Measurements from ENCODE around the gene NGB. TPM values are rescaled to one million over a fixed set of nuclear protein-coding genes. Genes with fewer than 3 reads are reported as not detected.

The NGB gene
- total RNA-seq, 1 experiment from 2014 or later: not detected

DNA sequence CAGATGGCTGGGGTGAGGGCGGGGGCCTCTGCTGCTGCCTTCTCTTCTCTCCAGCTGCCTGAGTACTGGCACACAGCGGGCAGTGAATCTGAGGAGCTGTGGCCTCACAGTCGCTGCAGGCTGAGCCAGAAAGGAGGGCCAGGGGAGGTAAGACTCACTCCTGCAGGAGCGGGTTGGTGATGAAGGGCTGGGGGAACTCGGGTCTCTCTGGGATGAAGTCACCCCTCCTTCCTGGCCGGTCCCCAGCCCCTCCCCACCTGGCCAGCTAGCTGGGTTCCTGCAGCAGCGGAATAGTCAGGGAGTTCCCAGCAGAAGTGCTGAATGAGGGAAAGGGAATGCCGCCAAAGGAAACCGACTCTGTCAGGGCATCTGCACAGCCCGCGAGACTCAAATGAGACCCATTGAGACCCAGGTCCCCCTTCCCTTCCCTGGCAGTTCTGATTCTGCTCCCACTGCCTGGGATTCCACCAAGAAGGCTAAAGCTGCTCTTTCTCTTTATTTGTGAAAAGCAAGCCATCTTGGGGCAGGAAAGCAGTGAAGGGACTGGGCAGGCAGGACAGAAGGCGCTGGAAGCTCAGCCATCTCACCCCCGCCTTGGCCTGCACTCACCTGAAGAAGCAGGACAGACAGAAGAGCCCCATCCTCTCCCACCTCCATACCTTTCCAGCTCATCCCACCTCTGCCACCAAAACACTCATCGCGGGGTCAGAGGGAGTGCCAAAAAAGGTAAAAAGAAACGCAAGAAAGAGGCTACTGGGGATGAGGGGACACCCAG, 5.3 kb downstream of the NGB start:
- DNase-seq (ENCODE audit: extremely low read depth, low read depth): no peak

GRCh38 chr14:77265187-77265515, 5.9 kb downstream of the NGB start:
- DNase-seq (ENCODE audit: extremely low read depth, low read depth): no peak

DNA sequence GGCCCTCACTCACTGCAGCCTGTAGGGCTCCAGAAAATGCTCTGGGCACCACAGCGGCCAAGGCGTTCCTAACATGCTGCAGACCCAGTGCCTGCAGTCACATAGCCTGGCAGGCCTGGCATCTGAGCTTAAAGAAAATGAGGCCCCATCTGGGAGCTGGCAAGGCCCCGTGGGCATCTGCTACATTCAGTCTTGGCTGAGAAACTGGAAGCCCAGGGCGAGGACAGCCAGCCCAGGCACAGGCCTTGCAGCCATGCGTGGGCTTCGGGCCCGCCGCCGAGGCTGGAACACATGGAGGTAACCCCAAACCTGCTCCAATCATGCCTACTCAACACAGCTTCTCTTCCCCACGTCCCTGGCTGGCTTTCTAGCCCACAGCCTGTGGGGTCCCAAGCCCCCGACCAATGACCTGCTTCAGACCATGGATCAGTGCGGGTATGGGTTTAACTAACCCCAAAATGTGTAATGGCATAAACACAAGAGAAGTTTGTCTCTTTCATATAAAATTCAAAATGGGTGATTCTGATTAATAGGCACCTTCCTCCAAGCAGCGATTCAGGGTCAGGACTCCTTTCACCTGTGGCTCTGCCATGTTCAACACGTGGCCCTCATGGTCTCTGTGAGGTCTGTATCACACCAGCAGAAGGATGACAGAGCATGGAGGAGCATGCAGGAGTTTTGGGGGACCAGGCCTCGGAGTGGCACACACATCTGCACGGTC, 6.4 kb downstream of the NGB start:
- DNase-seq (ENCODE audit: extremely low read depth, low read depth): no peak

- no peak for DNase-seq (ENCODE audit: extremely low read depth, low read depth)
Observed at GRCh38 chr14:77260631-77261030, 10.4 kb downstream of the NGB start.

- DNase-seq (ENCODE audit: extremely low read depth, low read depth): no peak
Observed at GRCh38 chr14:77260199-77260598, 10.8 kb downstream of the NGB start.

- no peak for DNase-seq (ENCODE audit: extremely low read depth, low read depth)
Observed at GRCh38 chr14:77259025-77259715, 11.8 kb downstream of the NGB start.

DNA sequence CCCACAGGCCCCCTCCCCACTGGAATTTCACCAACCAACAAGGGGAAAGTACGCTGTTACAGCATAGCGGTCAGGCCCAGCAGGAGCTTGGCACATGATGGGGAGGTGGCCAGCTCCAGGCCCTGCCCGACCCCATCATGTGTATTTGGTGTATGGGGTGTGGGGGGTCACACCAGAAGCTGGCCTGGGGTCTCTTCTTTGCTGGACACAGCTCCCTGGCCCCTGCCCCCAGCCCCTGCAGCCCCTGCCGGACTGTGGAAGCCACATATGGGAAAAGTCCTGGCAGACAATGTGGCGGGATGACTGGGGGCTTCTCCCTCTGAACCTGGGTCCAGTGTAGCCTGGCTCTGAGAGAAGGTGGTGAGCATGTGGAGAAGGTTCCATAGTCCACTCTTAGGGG, 12.4 kb downstream of the NGB start:
- DNase-seq (ENCODE audit: extremely low read depth, low read depth): no peak

DNA sequence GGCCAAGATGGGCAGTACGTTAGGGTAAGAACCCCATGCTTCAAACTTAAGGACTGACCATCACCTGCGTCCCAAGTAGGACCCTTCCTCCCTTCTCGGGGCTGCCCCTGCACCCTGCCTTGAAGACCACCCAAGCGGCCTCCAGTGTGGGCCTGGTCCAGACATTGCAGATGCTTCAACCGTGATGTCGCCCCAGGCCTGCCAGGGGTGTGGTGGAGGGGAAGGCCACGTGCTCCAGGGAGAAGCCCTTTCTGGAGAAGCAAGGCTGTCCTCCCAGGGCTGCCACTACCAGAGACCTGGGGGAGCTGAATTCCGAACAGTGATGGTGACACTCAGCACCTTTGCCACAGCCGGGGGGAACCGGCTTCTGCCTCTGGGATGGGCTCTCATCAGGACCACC, 13.3 kb downstream of the NGB start:
- DNase-seq (ENCODE audit: extremely low read depth, low read depth): no peak

DNA sequence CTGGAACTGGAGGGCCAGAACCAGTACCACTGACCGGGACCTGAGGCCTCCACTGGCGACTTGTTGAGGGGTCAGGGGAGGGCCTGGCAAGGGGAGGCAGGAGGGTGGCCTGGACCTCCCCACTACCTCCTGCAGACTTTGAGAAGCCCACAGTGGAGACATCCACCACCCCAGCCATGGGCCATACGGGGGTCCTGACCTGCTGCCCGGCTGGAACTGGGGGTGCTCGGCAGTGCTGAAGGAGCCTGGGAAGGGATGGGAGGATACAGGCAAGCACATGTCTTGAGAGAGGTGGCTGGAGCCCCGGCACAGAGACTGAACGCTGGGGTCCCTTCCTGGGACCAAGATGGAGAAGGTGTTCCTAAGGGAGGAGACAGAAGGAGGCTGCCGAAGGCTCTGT, 14.3 kb downstream of the NGB start:
- DNase-seq (ENCODE audit: extremely low read depth, low read depth): no peak

DNA sequence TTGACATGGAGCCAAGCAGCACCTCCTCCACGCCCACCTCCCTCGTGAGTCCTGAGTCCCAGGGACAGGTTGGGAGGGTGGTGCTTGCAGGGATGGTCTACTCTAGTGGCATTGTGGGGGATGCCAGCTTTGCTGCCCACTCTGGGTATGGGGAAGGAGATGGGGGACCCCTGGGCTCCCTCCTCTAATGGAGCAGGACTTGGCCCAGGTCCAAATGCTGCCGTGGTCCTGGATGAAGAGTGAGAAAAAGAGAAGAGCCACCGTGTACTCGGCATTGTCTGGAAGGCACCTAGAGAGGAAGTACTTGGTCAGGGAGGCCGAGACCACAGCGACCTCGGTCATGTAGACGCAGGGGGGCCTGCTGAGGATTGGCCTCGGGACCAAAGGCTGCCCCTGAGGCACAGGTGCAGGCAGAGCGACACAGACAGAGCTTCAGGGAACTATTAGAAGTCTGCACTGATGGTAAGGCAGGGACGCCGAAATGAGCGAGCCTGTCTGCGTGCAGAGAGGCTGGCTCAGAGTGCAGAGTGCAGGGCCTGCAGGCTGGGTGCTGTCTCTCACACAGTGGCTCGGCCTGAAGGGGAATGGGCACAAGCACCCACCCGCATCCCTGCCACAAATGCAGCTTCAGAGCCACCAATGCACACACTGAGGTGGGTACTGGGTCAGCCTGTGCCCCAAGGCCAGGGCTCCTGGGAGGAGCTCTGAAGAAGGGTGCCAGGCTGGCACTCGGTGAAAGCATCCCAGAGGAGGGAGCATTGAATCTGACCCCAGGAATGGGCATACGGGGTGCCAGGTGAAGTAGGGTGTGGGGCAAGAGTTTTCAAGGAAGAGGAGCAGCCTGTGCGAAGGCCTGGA, 17.4 kb downstream of the NGB start:
- DNase-seq (ENCODE audit: extremely low read depth, low read depth): no peak

DNA sequence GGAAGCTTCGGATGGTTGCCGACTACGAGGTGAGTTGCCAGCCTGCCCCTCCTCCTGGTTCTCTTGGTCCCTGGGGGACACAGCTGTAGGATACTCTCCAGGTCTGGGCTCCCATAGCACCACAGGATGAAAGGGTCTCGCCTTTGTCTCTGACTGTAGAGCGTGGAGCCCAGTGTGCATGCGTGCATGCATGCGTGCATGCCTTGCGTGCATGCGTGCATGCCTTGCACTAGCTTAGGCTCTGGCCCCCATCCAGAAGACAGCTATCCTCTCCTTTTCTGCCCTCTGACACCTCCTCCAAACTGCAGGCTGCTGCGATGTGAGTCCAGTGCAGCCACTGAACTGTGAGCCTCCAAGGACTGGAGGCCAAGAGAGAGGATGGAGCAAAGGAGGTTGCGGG, 19.1 kb downstream of the NGB start:
- no peak for DNase-seq (ENCODE audit: extremely low read depth, low read depth)

GRCh38 chr14:77250927-77251326, 20.1 kb downstream of the NGB start:
- DNase-seq (ENCODE audit: extremely low read depth, low read depth): no peak

- no peak for DNase-seq (ENCODE audit: extremely low read depth, low read depth)
Observed at GRCh38 chr14:77249286-77249685, 21.7 kb downstream of the NGB start.

- no peak for DNase-seq (ENCODE audit: extremely low read depth, low read depth)
Observed at GRCh38 chr14:77248666-77249065, 22.3 kb downstream of the NGB start.

- DNase-seq (ENCODE audit: extremely low read depth, low read depth): no peak
Observed at GRCh38 chr14:77246784-77247183, 24.2 kb downstream of the NGB start.

DNA sequence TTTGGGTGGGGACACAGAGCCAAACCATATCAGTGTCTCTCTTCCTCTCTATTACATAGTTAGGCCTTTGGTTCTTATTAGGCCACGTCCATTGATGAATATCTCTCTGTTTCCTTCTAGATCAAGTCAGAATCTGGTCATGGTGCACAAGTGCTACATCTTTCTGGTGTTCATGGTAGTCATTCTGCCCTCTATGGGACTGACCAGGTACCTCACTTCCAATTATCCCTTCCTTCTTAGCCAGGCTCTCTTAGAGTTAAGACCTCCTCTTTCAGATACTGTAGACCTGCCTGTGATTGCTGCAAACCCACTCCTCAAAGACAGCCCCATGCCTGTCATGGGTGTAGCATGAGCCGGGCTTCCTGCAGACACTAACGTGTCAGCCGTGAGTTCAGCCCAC, 25.2 kb downstream of the NGB start:
- no peak for DNase-seq (ENCODE audit: extremely low read depth, low read depth)

DNA sequence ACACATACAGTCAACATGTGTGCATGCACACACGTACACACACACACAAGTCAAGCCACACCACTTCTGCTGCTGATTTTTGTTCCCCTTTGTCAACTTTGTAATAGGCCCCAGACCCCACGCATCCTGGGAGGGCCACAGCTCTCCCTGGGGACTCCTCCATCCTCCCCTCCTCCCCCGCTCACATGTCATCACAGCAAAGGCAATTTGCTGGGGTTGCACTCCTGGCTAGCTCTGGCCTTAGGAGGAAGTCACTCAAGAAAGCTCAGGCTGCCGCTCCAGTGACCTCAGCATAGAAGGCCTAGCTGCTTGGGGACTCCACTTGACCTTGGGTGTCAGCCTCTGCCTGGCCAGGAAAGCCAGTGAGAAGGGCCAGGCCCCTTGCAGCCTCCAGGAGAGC, 27.2 kb downstream of the NGB start:
- DNase-seq (ENCODE audit: extremely low read depth, low read depth): no peak

DNA sequence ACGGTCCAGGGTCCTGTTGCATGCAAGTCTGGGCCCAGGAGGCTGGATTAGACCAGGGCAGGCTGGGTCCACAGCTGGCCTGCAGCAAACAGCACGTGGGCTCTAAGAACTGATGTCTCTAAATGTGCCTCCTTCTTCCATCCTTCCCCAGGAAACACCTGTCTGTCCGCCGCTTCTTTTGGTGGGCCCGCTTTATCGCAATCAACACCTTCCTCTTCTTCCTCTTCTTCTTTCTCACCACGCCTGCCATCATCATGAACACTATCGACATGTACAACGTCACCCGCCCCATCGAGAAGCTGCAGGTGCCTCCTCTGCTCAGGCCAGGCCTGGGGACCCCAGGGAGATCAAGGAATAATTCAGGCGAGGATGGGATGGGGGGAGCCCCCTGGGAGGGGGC, 28.3 kb downstream of the NGB start:
- DNase-seq (ENCODE audit: extremely low read depth, low read depth): no peak

DNA sequence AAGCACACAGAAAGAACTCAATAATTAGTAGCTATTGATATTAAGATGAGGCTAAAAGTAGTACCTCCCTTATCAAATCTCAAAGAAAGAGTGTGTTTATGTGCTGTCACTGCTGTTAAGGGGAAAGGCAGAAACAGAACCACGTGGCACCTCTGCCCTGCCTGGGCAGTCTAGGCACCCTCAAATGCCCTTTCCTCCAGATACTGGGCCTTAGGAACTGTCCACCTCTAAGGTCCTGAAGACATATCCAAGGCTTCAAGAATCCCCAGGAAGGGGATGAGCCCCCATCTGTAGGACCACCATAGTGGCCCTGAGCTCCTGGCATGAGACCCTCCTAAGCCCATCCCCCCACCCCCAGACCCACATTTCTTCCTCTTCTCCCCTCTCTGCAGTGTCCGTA, 29.1 kb downstream of the NGB start:
- no peak for DNase-seq (ENCODE audit: extremely low read depth, low read depth)

GRCh38 chr14:77240336-77240915, 30.6 kb downstream of the NGB start:
- DNase-seq (ENCODE audit: extremely low read depth, low read depth): no peak

GRCh38 chr14:77239412-77239811, 31.6 kb downstream of the NGB start:
- DNase-seq (ENCODE audit: extremely low read depth, low read depth): no peak
